ENCODE measurements around the gene RMRP. TPM values are rescaled to one million over a fixed set of nuclear protein-coding genes. Genes with fewer than 3 reads are reported as not detected.

RMRP gene
- total RNA-seq, 2 experiments from 2014 or later = 12,624 to 26,575 TPM

DNA sequence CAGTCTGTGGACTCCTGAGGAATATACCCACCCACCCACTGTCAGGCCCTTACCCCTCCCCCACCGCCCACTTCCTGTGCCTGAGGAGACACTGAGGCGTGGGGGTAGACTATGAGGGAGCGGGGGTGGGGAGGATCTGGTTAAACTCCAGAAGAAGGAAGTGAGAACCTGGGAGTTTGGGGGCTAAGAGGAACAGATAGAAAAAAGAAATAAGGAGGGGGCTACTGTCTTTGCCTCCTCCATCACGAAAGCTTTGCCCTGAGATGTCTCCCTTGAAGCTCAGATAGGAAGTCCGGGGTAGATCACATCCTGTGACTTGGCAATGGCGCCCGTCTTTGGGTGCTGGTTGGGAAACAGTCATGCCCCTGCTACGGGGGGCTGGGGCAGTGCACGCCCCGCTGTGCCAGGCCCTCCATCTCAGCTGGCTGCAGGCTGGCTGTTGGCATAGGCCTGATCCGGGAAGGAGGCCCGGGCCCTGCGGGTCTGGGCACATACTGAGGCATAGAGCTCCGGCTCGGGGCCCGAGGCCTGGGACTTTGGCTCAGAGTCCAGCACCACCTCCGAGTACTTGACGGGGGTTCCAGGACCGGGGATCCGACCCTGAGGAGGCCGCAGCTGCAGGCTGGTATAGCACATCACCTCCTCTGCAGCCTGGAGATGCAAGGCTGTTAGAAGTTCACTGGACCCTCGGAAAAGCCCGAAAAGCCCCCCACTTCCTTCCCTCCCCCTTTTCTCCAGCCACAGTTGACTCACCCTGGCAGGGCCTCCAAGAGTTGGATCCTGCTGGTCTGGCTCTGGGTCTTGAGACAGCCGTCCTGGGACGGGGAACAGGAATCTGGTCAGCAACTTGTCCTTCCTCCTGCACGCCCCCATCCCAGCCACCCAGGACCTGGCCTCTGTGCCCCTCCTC, 8.1 kb downstream of the RMRP start:
- H4K20me1 ChIP-seq (ENCODE audit: insufficient read depth, low read length) = no peaks in the 10 kb centered on the region
- BruUV-seq (replicated peaks) = TSS peak; percentile 82
- H3K79me2 ChIP-seq (ENCODE audit: insufficient read depth, low read depth, low read length) = peaks cover 35% of the 10 kb centered on the region; the same call in 1 of the 2 replicates
- no peaks in the 10 kb centered on the region for H3K9me3 ChIP-seq (ENCODE audit: low read length)
- ChIA-PET CTCF (ENCODE audit: unreplicated experiment) (interaction anchor here (0.5 to 1.7 kb wide), 5 partner anchors 11 to 660 kb away, joined by 3 to 9 read pairs (median 5); partner anchors contain the start of genes DNAJB5, GBA2 and RGP1), POLR2A (interaction anchor here (0.7 to 7.6 kb wide), 15 partner anchors 8 to 114 kb away, joined by 3 to 110 read pairs (median 6); partner anchors contain the start of genes ARHGEF39, CCDC107, CD72 and CREB3)
- no peak for TF ChIP-seq EZH2phosphoT487 (IDR thresholded peaks at IDR 0.05; ENCODE audit: borderline replicate concordance, low read depth, low read length)
- TF ChIP-seq, protein P1, sequence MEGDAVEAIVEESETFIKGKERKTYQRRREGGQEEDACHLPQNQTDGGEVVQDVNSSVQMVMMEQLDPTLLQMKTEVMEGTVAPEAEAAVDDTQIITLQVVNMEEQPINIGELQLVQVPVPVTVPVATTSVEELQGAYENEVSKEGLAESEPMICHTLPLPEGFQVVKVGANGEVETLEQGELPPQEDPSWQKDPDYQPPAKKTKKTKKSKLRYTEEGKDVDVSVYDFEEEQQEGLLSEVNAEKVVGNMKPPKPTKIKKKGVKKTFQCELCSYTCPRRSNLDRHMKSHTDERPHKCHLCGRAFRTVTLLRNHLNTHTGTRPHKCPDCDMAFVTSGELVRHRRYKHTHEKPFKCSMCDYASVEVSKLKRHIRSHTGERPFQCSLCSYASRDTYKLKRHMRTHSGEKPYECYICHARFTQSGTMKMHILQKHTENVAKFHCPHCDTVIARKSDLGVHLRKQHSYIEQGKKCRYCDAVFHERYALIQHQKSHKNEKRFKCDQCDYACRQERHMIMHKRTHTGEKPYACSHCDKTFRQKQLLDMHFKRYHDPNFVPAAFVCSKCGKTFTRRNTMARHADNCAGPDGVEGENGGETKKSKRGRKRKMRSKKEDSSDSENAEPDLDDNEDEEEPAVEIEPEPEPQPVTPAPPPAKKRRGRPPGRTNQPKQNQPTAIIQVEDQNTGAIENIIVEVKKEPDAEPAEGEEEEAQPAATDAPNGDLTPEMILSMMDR (conservative IDR thresholded peaks at IDR 0.05; ENCODE audit: low read length) = no peak
- H3K9me2 ChIP-seq (ENCODE audit: insufficient read depth, low read length) = no peaks in the 10 kb centered on the region
- H3K4me3 ChIP-seq (ENCODE audit: low read depth, low read length, poor library complexity, severe bottlenecking) = peak overlapping the region; percentile 92
- peaks cover 23% of the 10 kb centered on the region for H3K36me3 ChIP-seq (ENCODE audit: insufficient read depth, low read length)
- intact Hi-C loops (cut with micrococcal nuclease; ENCODE audit: unreplicated experiment) = loop anchor here (1.0 kb wide), 1 partner anchor 45 kb away; no protein-coding TSS in a partner anchor
- H3K4me2 ChIP-seq (ENCODE audit: low read length) = peak overlapping the region; percentile 78
- no peak overlapping the region; the same call in 1 of the 2 replicates for H2AFZ ChIP-seq (ENCODE audit: low read length)
- DNase-seq (ENCODE audit: low spot score) = peak; percentile 67
- peak overlapping the region; percentile 89 for H3K27ac ChIP-seq (ENCODE audit: low read depth, low read length, poor library complexity, severe bottlenecking)
- H3K4me1 ChIP-seq (ENCODE audit: insufficient read depth, low read length, poor library complexity, severe bottlenecking) = peaks cover 71% of the 10 kb centered on the region

- Histone ChIP-seq H3K27ac (ENCODE audit: low read depth, low read length, poor library complexity, severe bottlenecking) (peak overlapping the region; percentile 89), H3K9me2 (ENCODE audit: insufficient read depth, low read length) (no peaks in the 10 kb centered on the region), H3K4me1 (ENCODE audit: insufficient read depth, low read length, poor library complexity, severe bottlenecking) (peaks cover 46% of the 10 kb centered on the region), H4K20me1 (ENCODE audit: insufficient read depth, low read length) (no peaks in the 10 kb centered on the region), H3K4me2 (ENCODE audit: low read length) (peak overlapping the region; percentile 78), H3K4me3 (ENCODE audit: low read depth, low read length, poor library complexity, severe bottlenecking) (peak overlapping the region; percentile 92), H2AFZ (ENCODE audit: low read length) (peak overlapping the region; percentile 60; the same call in 1 of the 2 replicates), H3K79me2 (ENCODE audit: insufficient read depth, low read depth, low read length) (peaks cover 35% of the 10 kb centered on the region; the same call in 1 of the 2 replicates), H3K9me3 (ENCODE audit: low read length) (no peaks in the 10 kb centered on the region), H3K36me3 (ENCODE audit: insufficient read depth, low read length) (peaks cover 42% of the 10 kb centered on the region)
- ChIA-PET CTCF (ENCODE audit: unreplicated experiment) (interaction anchor here (0.6 to 3.4 kb wide), 8 partner anchors 11 to 50 kb away, joined by 3 to 21 read pairs (median 6); partner anchors contain the start of genes CCDC107 and RMRP), POLR2A (interaction anchor here (0.6 to 7.6 kb wide), 18 partner anchors 11 to 168 kb away, joined by 3 to 110 read pairs (median 4); partner anchors contain the start of genes ARHGEF39, CCDC107, CD72 and HINT2)
- intact Hi-C loops (cut with micrococcal nuclease; ENCODE audit: unreplicated experiment) = loop anchor here (1.0 to 2.0 kb wide), 2 partner anchors 27 to 86 kb away; partner anchors contain the start of genes CREB3 and TLN1
- no TSS peak for BruUV-seq (replicated peaks)
- TF ChIP-seq, protein P1 (conservative IDR thresholded peaks at IDR 0.05; ENCODE audit: low read length) = peak; percentile 83
- no peak for TF ChIP-seq EZH2phosphoT487 (IDR thresholded peaks at IDR 0.05; ENCODE audit: borderline replicate concordance, low read depth, low read length)
- peak; percentile 93 for DNase-seq (ENCODE audit: low spot score)
Measured at GRCh38 chr9:35646533-35647265, 11.1 kb downstream of the RMRP start.
